ENCODE data around the gene CAPNS1. TPM values are rescaled to one million over a fixed set of nuclear protein-coding genes. Genes with fewer than 3 reads are reported as not detected.

Gene CAPNS1
- polyA plus RNA-seq: 100 to 1,000 TPM; 236 to 719 (median 679) TPM

GRCh38 chr19:36139473-36140303 is at the start of gene CAPNS1:
TSS of gene CAPNS1 (plus strand) at chr19:36140066. CDS start at chr19:36141012, 946 bp downstream.
- peak within 1 kb of the TSS; percentile 99 for H3K27ac ChIP-seq (ENCODE audit: low read depth, low read length)
- WGBS, 3 donors: 0% methylated on average over 68 to 75 of the region's 75 CpGs

- 80 to 92% (median 86%) methylated on average over 13 of the region's 13 CpGs for WGBS, 3 donors
- no peak overlapping the region for H3K27ac ChIP-seq (ENCODE audit: low read depth, low read length)
These were observed 48.8 kb upstream of the CAPNS1 start for GRCh38 chr19:36090910-36091695.

- no peak overlapping the region for H3K27ac ChIP-seq (ENCODE audit: low read depth, low read length)
- WGBS, 3 donors: 92 to 98% (median 98%) methylated on average over 7 of the region's 7 CpGs
These were observed 47.3 kb upstream of the CAPNS1 start for GRCh38 chr19:36092566-36092965.

GRCh38 chr19:36093146-36093662 is 46.7 kb upstream of the CAPNS1 start:
- H3K27ac ChIP-seq (ENCODE audit: low read depth, low read length): no peak overlapping the region
- 89 to 90% (median 89%) methylated on average over 5 of the region's 5 CpGs for WGBS, 3 donors

GRCh38 chr19:36093687-36094086 is 46.2 kb upstream of the CAPNS1 start:
- 62 to 92% (median 71%) methylated on average over 6 of the region's 6 CpGs for WGBS, 3 donors
- H3K27ac ChIP-seq (ENCODE audit: low read depth, low read length): no peak overlapping the region

GRCh38 chr19:36097036-36097435 is 42.8 kb upstream of the CAPNS1 start:
- H3K27ac ChIP-seq (ENCODE audit: low read depth, low read length): no peak overlapping the region
- WGBS, 3 donors: 80 to 89% (median 85%) methylated on average over 6 of the region's 6 CpGs

GRCh38 chr19:36099166-36099785 is 40.6 kb upstream of the CAPNS1 start:
- 90 to 95% (median 90%) methylated on average over 18 to 19 of the region's 19 CpGs for WGBS, 3 donors
- no peak overlapping the region for H3K27ac ChIP-seq (ENCODE audit: low read depth, low read length)

GRCh38 chr19:36100476-36100875 is 39.4 kb upstream of the CAPNS1 start:
- H3K27ac ChIP-seq (ENCODE audit: low read depth, low read length): no peak overlapping the region
- 72 to 88% (median 77%) methylated on average over 4 to 5 of the region's 5 CpGs for WGBS, 3 donors

- H3K27ac ChIP-seq (ENCODE audit: low read depth, low read length): no peak overlapping the region
- 90 to 95% (median 91%) methylated on average over 27 of the region's 27 CpGs for WGBS, 3 donors
These were observed 38.1 kb upstream of the CAPNS1 start for GRCh38 chr19:36101550-36102327.

GRCh38 chr19:36103040-36103626 is 36.7 kb upstream of the CAPNS1 start:
- H3K27ac ChIP-seq (ENCODE audit: low read depth, low read length): no peak overlapping the region
- WGBS, 3 donors: 90 to 96% (median 94%) methylated on average over 24 of the region's 24 CpGs

- 91 to 92% (median 92%) methylated on average over 12 of the region's 12 CpGs for WGBS, 3 donors
- H3K27ac ChIP-seq (ENCODE audit: low read depth, low read length): no peak overlapping the region
These were observed 35.9 kb upstream of the CAPNS1 start for GRCh38 chr19:36103842-36104552.

- no peak overlapping the region for H3K27ac ChIP-seq (ENCODE audit: low read depth, low read length)
- WGBS, 3 donors: 90 to 93% (median 91%) methylated on average over 6 of the region's 6 CpGs
These were observed 33.4 kb upstream of the CAPNS1 start for GRCh38 chr19:36106441-36106840.

- WGBS, 3 donors: 89 to 95% (median 92%) methylated on average over 5 of the region's 5 CpGs
- H3K27ac ChIP-seq (ENCODE audit: low read depth, low read length): no peak overlapping the region
These were observed 32.9 kb upstream of the CAPNS1 start for GRCh38 chr19:36106991-36107390.

GRCh38 chr19:36108684-36109083 is 31.2 kb upstream of the CAPNS1 start:
- no peak overlapping the region for H3K27ac ChIP-seq (ENCODE audit: low read depth, low read length)
- 96 to 97% (median 97%) methylated on average over 3 of the region's 3 CpGs for WGBS, 3 donors

GRCh38 chr19:36110487-36111199 is 29.2 kb upstream of the CAPNS1 start, which contains the start of gene OVOL3:
TSS of gene OVOL3 (plus strand) at chr19:36111143. CDS start at chr19:36111203, 60 bp downstream.
- 38 to 92% methylated on average over 1 of the region's 1 CpG; no CpG with 5 or more reads in 1 of the 3 donors for WGBS, 3 donors

GRCh38 chr19:36111200-36111539 is 28.7 kb upstream of the CAPNS1 start:
- WGBS, 3 donors: 79 to 86% (median 85%) methylated on average over 11 to 13 of the region's 13 CpGs
- H3K27ac ChIP-seq (ENCODE audit: low read depth, low read length): no peak overlapping the region

More at GRCh38 chr19:36110487-36111199, 29.2 kb upstream of the CAPNS1 start, which contains the start of gene OVOL3:
- H3K27ac ChIP-seq (ENCODE audit: low read depth, low read length): no peak within 1 kb of the TSS
